Measurements from ENCODE around the gene GALK1.

- TF ChIP-seq, protein P1, sequence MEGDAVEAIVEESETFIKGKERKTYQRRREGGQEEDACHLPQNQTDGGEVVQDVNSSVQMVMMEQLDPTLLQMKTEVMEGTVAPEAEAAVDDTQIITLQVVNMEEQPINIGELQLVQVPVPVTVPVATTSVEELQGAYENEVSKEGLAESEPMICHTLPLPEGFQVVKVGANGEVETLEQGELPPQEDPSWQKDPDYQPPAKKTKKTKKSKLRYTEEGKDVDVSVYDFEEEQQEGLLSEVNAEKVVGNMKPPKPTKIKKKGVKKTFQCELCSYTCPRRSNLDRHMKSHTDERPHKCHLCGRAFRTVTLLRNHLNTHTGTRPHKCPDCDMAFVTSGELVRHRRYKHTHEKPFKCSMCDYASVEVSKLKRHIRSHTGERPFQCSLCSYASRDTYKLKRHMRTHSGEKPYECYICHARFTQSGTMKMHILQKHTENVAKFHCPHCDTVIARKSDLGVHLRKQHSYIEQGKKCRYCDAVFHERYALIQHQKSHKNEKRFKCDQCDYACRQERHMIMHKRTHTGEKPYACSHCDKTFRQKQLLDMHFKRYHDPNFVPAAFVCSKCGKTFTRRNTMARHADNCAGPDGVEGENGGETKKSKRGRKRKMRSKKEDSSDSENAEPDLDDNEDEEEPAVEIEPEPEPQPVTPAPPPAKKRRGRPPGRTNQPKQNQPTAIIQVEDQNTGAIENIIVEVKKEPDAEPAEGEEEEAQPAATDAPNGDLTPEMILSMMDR (CRISPR knock-in tag; IDR thresholded peaks at IDR 0.05): no peak
- TF ChIP-seq MXD3 (CRISPR knock-in tag; IDR thresholded peaks at IDR 0.05) (no peak), EP300 (IDR thresholded peaks at IDR 0.05; ENCODE audit: low read depth in 2 of 2, low read length in 2 of 2) (no peak), EP300 (CRISPR knock-in tag; IDR thresholded peaks at IDR 0.05; ENCODE audit: borderline replicate concordance) (no peak), RBM22 (optimal IDR thresholded peaks at IDR 0.05; ENCODE audit: low read length) (no peak), POGK (CRISPR knock-in tag; conservative IDR thresholded peaks at IDR 0.05) (no peak), ZNF24 (IDR thresholded peaks at IDR 0.05) (no peak), ETS1 (CRISPR knock-in tag; IDR thresholded peaks at IDR 0.05) (no peak), ASH2L (IDR thresholded peaks at IDR 0.05; ENCODE audit: insufficient read length, low read depth, low read length) (no peak), SRSF1 (optimal IDR thresholded peaks at IDR 0.05; ENCODE audit: low read depth, low read length) (no peak), JUNB (CRISPR knock-in tag; IDR thresholded peaks at IDR 0.05; ENCODE audit: borderline replicate concordance) (no peak), POLR2A (IDR thresholded peaks at IDR 0.05; ENCODE audit: insufficient read depth in 1 of 2, low read depth in 2 of 2, low read length in 2 of 2) (no peak)
- TF ChIP-seq, protein P2, sequence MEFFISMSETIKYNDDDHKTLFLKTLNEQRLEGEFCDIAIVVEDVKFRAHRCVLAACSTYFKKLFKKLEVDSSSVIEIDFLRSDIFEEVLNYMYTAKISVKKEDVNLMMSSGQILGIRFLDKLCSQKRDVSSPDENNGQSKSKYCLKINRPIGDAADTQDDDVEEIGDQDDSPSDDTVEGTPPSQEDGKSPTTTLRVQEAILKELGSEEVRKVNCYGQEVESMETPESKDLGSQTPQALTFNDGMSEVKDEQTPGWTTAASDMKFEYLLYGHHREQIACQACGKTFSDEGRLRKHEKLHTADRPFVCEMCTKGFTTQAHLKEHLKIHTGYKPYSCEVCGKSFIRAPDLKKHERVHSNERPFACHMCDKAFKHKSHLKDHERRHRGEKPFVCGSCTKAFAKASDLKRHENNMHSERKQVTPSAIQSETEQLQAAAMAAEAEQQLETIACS (CRISPR knock-in tag; IDR thresholded peaks at IDR 0.05): no peak
- TF ChIP-seq, protein P3, sequence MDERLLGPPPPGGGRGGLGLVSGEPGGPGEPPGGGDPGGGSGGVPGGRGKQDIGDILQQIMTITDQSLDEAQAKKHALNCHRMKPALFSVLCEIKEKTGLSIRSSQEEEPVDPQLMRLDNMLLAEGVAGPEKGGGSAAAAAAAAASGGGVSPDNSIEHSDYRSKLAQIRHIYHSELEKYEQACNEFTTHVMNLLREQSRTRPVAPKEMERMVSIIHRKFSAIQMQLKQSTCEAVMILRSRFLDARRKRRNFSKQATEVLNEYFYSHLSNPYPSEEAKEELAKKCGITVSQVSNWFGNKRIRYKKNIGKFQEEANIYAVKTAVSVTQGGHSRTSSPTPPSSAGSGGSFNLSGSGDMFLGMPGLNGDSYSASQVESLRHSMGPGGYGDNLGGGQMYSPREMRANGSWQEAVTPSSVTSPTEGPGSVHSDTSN (CRISPR knock-in tag; IDR thresholded peaks at IDR 0.05): no peak
- TF ChIP-seq, protein P4, sequence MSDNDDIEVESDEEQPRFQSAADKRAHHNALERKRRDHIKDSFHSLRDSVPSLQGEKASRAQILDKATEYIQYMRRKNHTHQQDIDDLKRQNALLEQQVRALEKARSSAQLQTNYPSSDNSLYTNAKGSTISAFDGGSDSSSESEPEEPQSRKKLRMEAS (IDR thresholded peaks at IDR 0.05): no peak
These were observed 25.2 kb downstream of the GALK1 start for GRCh38 chr17:75739801-75740200.

Data from HepG2 (cell line).